Measurements from ENCODE around the gene INPP4A.

INPP4A gene

DNA sequence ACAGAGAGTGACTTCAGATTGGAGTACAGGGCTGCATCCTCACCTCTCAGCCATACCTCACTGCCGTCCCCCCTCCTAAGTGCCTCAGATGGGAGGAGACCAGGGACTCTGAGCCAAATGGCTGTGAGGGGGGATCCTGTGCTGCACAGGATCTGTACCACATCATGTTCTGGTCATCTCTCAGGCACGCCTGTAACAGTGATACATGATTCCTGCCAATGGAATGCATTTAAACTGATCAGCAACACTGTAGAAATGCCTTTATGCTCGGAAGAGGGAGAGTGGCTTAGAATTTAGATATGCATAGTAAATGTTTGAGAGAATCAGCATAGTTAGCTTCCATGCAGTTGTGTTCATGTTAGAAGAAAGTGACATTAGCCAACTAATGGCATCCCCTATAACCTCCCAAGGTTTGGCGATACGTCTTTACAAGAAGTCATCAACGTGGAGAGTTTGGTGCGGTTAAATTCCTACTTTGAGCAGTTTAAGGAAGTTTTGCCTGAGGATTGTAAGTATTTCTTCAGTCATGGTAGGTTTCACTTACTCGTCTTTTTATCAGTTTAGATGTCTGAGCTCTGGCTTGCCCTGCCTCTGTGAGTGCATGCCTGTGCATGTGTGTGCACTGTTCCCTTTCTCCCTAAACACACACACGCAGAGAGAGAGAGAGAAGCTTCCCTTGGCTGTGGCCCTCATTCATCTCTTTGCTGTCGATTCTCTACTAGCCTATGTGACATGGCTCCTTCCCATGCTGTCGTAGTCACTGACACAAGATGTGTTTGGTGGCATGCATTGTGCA, 123.7 kb downstream of the INPP4A start:
- DNase-seq = no peak

DNA sequence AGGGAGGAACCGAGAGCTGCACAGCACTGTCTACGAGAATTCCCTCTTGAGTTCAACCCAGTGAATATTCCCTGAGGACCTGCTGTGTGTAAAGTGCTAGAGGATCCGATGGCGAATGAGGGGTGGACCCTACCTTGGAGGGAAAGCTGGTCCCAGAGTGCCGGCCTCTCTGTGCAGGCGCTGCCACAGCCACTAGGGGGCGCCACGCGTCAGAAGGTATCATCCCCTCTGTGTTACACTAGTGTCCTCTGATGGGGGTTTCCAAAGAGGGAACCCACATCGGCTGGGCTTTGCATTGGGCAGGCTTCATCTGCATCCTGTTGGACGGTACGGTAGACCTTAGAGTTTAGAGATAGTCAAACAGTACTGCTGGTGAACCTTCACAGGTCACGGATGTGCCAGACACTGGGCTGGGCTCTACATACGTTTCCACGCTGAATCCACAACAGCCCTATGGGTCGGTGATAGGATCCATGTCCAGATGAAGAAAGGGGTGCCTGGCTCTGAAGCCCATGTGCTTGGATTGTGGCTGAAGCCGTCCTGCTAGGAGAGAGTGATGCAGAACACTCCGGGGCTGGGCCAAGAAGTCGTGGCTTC, 124.6 kb downstream of the INPP4A start:
- no peak for DNase-seq

DNA sequence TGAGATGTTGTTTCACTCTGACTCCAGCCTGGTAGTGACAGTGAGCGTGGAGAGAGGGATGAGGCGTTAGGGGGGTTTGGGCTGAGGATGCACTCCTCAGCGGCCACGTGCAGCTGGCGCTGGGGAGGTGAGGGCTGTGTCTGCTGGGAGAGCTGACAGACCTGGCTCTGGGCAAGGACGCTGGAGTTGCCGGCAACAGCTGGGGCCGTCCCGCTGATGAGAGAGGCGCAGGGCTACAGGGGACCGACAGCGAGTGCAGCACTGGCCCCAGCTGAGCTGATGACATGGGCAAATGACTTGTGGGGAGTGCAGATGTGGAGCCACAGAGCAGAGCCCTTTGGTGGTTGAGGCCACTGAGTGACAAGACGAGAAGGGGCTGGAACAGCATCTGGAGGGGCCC, 125.3 kb downstream of the INPP4A start:
- no peak for DNase-seq

DNA sequence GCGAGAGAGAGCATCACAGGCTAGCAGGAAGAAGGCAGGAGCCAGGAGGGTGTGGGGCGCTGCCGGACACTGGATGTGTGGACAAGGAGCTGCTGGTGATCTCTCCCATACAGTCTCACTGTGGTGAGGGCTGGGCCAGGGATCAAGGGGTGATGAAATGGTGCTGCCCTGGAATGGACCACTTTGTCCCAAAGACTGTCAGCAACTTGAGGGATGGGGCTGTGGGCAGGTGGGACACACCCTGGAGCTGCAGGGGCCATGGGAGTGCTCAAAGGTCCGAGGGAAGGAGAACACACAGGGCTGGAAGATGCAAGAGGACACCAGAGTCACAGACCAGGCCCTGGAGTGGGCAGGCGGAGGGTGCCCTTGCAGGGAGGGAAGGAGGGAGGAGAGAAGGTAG, 125.7 kb downstream of the INPP4A start:
- DNase-seq = no peak

DNA sequence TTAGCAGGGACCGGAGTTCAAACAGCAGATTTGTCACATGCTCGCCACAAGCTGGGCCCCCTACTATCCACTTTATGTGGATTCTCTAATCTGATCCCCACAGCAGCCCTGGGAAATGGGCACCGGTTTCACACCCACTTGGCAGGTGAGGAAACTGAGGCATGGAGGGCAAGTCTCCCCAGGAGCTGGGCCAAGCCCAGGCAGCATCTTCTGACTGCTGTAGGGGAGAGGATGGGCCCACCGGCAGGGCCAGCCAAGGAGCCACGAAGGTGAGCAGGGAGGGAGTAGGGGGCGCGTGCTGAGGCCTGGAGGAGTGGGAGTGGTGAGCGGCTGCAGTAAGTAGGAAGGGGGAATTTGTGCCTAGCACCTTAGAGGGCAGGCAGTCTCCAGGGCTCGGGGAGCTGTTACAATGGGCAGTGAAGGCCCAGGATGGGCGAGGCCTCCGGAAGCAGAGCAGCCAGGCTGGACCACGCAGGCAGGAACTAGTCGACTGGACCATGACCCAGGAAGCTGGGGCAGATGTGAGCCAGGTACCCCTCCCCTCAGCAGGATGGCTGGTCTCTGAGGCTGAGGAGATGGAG, 126.6 kb downstream of the INPP4A start:
- no peak for DNase-seq

DNA sequence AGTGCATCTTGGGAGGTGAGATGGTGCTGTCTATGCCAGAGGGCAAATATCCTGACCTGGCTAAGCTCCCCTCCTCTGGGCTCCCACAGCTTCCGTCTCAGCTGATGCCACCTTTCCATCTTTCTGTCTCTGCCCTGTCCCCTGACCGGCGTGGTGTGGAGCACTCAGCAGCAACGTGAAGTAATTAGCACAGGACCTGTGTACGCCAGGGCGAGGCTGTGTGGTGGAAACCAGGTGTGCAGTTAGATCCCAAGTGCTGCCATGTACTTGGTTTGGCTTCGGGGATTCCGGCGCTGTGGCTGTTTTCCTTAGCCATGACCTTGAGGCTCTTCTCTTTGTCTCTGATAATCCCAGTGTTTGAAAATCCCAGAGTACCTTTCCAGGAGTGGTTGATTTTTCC, 127.1 kb downstream of the INPP4A start:
- no peak for DNase-seq

DNA sequence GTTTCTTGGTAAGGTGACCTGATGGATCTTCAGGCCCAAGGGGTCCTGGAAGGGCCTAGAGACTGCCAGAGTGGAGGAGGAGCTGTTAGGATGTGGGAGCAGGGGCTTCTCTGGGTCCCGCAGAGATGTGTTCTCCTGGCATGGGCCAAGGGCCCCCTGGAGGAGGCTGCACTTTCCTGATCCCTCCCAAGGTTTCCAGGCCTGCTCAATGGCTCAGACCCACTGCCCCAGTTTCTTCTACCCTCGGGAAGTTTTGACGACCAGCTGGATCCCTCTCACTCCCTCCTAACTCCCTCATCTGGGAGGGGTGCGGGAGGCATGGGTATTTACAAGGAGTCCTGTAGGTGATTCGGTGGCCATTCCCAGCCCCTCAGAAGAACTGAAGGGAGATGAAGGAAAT, 127.6 kb downstream of the INPP4A start:
- DNase-seq = no peak

DNA sequence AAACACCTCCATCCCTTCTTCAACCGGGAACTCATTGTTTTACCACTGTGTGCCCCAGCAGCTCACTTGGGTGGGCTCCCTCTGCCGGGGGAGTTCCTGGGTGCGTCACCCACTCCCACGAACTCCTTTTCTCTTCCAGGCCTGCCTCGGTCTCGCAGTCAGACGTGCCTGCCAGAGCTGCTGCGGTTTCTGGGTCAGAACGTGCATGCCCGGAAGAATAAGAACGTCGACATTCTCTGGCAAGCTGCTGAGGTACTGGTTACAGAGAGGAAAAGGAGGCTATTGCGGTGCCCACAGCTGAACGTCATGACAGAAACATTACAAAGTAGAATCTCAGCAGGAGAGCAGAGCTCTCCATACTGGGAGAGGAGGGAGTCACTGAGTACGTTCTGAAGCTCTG, 128.0 kb downstream of the INPP4A start:
- DNase-seq = no peak

DNA sequence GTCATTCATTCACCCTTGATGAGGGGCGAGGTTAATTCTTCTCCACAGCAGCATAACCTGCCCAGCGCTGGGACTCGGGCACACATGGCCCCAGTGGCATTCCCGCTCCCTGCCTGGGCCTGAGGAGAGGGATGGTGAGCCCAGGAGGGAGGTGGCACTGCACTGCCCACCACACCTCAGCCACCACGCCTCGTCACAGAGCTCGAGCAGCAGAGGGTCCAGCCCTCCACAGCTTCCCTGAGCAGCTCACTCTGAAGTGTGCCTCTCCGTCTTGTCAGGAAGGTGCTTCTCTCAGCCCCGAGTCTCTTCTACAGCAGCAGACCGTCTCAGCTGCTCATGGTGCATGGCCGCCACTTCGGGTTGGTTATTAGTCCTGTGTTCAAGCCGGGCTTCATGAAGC, 128.8 kb downstream of the INPP4A start:
- DNase-seq = no peak

DNA sequence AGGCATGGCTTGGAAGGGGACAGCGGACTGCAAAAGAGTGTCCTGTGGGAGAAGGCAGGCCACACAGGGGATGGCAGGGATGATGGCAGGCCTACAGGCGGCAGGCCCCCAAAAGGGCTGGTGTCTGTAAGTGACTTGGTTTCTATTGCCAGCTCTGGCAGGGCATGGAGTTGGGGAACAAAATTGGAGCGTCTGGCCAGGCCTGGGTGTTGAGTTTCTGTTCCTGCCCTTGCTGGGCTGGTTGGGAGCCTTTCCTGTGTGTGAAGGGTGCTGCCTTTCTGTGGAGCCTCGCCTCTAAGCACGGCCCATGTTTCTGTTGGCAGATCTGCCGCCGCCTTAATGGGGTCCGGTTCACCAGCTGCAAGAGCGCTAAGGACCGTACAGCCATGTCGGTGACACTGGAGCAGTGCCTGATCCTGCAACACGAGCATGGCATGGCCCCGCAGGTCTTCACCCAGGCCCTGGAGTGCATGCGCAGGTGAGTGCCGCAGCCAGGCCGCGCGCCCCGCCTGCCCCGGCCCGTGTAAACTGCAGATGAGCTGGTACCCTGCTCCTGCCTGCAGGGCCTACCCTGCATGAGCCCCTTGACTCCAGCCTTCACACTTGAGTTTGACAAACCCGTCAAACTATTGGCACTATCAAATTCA, 132.1 kb downstream of the INPP4A start:
- no peak for DNase-seq

DNA sequence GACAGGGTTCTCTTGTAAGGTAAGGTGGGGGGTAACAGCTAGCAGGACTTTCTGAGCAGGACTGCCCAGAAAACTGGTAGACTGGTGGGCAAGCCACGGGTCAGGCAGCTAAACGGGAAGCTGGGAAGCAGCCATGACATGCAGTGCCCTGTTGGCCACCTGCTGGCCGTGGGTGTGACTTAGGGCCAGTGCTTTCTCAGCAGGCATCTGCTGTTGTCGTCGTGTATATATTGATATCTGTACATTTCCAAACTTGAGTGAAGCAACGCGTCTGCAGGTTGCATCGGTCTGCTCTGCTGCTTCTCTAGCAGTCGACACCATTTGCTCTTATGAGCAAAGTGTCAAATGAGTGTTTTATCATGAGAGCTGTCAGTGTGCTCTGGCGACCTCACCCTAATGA, 132.7 kb downstream of the INPP4A start:
- DNase-seq = no peak

DNA sequence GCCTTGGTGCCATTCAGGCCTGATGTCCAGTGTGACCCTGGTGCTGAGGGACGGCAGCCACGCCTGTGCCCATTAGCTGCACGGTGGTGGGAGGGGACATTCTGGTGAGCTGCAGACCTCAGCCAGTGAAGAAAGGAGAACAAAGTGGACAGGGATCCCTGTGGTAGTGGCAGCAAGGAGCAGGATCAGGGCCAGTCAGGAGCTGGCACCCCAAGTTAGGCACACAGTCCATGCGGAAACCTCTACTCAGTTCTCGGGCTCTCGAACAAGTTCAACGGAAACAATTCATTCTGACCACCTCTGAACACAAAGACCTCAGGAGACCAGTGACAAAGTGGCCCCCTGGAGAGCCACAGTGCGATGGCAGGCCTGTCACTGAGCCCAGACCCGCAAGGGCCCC, 133.6 kb downstream of the INPP4A start:
- DNase-seq = no peak

DNA sequence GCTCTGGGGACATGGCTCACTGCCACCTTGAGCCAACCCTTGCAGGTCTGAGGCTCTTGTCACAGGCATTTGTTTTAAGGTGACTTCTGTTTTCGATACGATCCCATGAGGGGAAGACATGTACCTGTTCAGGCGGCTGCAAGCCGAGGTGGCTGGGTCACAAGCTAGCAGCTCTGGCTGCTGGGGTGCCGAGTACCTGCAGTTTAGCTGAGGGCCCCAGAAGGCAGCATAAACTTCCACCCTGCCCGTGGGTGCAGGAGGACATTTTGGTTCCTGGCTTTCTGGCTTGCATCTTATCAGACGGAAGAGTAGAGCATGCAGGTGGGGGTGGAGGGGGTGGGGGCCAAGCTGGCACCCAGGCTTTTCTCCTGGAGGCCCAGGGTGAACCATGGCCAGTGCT, 135.3 kb downstream of the INPP4A start:
- DNase-seq = no peak

DNA sequence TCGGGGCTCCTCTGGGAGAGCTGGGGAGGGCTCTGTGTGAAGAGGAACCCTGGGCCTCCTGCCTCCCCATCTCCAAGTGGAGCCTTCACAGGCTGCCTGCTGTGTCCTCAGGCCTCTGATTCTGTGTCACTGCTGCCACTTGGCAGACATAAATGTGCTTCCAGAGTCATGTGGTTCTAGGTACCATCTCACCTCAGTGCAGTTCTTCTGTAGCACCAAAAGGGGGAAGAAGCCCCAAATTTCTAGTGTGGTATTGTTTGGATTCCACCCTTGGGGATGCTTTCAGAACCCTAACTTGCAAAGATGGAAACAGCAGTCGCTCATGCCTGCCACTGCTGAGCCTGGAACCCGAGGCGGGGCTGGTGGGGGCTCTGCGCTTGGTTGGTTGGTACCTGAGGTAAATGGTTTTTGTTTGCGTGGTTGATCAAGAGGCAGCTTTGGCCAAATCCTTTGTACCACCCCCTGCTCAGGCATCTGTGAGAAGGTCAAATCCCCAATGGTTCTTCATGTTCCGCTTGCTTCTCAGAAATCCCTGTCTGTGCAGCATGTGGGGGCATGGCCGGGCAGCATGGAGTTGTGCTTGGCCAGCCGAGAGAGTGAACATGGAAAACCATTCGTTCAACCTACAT, 136.1 kb downstream of the INPP4A start:
- no peak for DNase-seq

DNA sequence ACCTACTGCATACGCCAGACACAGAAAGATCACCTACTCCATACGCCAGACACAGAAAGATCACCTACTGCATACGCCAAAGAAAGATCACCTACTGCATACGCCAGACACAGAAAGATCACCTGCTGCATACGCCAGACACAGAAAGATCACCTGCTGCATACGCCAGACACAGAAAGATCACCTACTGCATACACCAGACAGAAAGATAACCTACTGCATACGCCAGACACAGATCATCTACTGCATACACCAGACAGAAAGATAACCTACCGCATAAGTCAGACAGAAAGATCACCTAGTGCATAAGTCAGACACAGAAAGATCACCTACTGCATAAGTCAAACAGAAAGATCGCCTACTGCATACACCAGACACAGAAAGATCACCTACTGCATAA, 137.9 kb downstream of the INPP4A start:
- DNase-seq = no peak

DNA sequence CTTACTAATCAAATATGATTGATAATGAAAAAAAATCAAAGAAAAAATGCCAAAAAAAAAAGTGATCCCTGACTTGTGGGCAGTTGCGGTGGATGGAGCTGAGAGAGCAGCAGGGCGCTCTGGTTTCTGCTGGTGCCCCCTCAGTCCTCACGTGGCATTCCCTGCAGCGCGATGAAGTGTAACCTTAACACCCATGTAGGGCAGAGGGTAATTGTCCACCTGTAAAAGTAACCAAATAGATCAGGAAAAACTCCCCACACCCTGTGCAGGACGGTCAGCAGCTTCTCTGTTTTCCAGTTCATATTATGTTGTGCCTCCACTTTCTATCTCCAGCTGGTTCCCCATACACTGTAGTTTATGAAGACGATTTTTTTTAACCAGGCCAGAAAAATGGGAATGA, 138.6 kb downstream of the INPP4A start:
- DNase-seq = no peak

DNA sequence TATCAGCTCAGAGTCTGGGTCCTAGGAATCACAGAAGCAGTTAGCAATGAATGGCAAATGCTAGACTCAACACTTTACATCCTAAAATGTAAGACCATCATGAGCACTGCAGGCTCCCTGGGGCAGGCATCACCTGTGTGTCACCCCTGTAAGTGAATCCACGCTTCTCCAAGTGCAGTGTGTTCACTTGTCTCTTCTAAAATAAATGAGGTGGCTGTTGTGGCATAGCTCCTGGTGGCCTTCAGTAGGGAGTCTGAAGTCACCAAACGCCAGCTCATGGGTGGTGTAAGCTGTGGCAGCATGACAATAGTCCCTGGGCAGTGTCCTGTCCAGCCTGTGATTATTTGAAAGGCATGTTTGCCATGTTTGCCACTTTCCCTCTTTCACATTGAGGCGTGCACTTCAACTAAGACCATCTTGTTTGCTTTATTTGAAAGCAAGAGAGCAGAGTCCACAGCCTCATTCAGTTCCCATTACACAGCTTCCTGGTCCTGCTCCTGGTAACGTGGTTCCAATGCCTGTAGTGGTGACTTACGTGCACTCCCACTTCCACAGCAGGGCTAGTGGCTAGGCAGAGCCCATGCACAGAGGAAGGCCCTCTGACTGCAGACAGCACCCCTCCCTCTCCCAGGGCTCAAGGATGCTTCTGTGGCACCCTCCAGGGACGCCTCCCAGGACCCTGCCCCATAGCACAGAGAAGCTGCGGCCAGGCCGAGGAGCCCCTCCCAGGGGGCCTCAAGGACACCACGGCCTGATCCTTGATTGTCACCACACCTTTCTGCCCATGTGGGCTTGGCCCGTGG, 139.4 kb downstream of the INPP4A start:
- no peak for DNase-seq

DNA sequence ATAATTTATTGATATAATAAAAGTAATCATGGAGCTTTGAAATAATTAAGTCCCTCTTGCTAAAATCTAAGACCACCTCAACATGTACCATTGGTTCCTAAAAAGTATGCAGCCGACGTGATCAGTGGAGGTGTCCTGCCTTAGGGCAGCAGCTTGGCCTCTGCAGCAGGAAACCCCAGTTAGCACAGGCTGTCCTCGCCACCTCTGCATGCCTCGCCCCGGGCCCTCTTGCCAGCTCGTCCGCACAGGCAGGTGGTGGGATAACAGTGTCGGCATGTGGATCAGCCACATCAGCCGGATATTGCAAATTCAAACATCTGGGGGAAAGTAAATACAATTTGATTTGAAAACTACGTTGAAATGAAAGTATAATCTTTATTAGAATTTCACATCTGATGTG, 140.7 kb downstream of the INPP4A start:
- DNase-seq = no peak

DNA sequence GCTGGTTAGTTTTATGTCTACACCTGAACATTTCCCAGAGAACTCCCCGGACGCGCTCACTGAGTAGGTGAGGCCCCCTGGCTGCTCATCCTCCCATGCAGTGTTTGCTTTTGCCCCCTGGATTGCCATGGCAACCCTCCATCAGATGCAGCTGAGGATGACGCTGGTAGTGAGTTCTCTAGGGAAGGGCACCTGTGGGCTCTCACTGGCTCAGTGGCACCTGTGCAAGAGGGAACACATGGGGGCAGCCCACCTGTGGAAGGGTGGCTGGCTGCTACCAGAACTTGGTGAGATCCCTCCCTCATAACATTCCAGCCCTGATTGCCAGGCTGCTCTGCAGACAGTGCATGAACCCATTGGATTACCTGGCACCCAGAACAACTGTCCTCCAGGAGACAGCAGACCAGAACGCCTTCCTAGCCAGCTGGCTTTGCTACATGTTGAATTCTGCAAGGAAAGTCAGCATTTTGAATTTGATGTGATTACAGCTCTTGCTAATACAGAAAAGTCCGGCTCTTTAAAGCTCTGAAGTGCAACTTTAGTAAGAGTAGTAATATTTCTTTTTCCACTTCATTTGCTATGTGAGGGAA, 142.0 kb downstream of the INPP4A start:
- DNase-seq = no peak

DNA sequence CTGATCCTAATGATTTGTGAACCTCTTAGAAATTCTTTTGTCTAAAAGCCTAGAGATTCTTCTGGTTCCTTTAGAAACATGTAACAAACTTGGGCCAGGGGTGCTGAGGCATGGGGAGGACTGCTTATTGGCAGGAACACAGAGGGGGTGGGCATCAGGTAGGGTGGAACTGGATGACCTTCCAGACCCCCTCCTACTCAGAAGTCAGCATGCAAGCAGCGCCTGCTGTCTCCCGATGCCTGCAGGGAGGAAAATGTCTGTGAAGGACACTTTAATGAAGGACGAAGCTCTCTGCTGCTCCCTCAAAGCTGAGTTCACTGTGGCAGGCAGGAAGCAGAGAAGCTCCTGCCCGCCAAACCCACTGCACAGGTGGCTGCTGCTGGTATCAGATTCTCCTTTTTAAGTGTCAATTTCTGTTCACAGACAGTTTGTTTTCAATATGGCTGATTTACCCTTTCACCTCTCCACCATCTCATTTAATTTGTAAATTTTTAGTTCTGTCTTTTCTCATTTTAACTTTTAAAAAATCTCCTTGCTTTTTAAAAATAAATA, 144.3 kb downstream of the INPP4A start:
- DNase-seq = no peak

DNA sequence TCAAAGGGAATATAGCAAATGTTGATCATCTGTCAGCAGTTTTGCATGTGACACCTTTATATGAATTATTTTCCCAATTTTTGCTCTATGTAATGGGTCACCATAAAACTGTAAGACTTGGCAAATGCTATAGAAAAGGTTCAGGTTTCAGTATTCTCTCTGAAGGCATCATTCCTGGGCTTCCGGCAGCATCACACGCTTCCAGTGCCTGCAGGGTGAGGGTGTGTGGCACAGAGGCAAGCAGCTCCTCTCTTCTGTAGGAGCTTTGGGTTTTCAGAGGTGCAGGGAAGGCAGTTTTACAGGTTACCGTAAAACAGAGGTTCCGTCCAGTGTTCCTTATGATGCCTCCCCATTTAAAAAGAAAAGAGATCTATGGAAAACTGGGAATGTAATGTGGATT, 144.8 kb downstream of the INPP4A start:
- no peak for DNase-seq

DNA sequence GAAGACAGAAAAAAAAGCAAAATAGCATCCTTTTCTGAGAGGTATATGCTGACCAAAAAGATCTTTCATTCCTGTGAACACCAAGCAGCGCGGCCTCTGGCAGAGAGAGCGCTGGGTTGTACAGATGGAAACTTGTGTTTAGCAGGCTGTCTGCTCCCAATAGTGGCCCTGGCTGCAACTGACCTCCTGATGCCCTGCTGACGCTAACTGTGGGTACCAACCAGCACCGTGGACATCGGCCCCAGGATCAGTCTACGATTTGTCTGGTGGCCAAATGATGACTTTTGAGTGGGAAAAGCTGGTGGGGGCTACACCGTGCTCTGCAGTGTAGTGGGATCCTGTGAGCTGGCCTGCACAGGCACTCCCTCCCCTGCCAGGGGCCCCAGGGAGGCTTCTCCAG, 147.9 kb downstream of the INPP4A start:
- DNase-seq = no peak
